Progenitor cell of endocrine pancreas (in vitro differentiated cells): ENCODE results near the gene IFI35. TPM values are rescaled to one million over a fixed set of nuclear protein-coding genes. Genes with fewer than 3 reads are reported as not detected.
A peak's percentile ranks its signal among the peaks of the same experiment; 100 is the strongest.

Source experiments
- DNase-seq: peaks from one replicate; pipeline ENCODE4 v3.0.0; 2021; ENCODE audit warnings: low spot score; ENCODE audit not compliant: unreplicated experiment
- H3K27ac Mint-ChIP-seq: 2 replicates; pipeline ENCODE4 v1.8.0; 2021; ENCODE audit warnings: mild to moderate bottlenecking, moderate library complexity, mixed read lengths
- H3K27me3 Mint-ChIP-seq: 2 replicates; pipeline ENCODE4 v1.8.0; 2021; ENCODE audit warnings: mixed read lengths
- H3K36me3 Mint-ChIP-seq: 2 replicates; pipeline ENCODE4 v1.8.0; 2022; ENCODE audit warnings: mixed read lengths; ENCODE audit not compliant: insufficient read depth
- H3K4me1 Mint-ChIP-seq: 2 replicates; pipeline ENCODE4 v1.8.0; 2021; ENCODE audit warnings: low read depth, mixed read lengths
- H3K4me3 Mint-ChIP-seq: 2 replicates; pipeline ENCODE4 v1.8.0; 2021; ENCODE audit warnings: low read depth, mild to moderate bottlenecking, moderate library complexity, mixed read lengths
- H3K9me3 Mint-ChIP-seq: 2 replicates; pipeline ENCODE4 v1.8.0; 2021; ENCODE audit warnings: low read depth, mixed read lengths
- CTCF ChIP-seq: fragments of 200-600 bp; sonication (generic); IDR thresholded peaks from one replicate; pipeline ENCODE4 v1.5.0; 2021; ENCODE audit warnings: antibody characterized with exemption, mild to moderate bottlenecking; ENCODE audit not compliant: unreplicated experiment
- total RNA-seq: library from RNA; stranded (reverse); gene quantifications from 2 replicates; pipeline ENCODE4 v1.2.1, GENCODE V29; 2021

The IFI35 gene
- total RNA-seq, 1 donor from 2014 or later: 1.6 TPM

- DNase-seq: no peak
- Mint-ChIP-seq H3K4me3 (no peak overlapping the region), H3K9me3 (no peaks in the 10 kb centered on the region), H3K4me1 (peaks cover 9% of the 10 kb centered on the region), H3K27ac (peak overlapping the region; percentile 74), H3K36me3 (peaks cover 14% of the 10 kb centered on the region), H3K27me3 (no peaks in the 10 kb centered on the region)
- TF ChIP-seq CTCF: no peak
These were observed 2.9 kb upstream of the IFI35 start for GRCh38 chr17:43003542-43004172.

- peaks cover 6% of the 10 kb centered on the region for H3K4me1 Mint-ChIP-seq
- no peaks in the 10 kb centered on the region for H3K27me3 Mint-ChIP-seq
- peaks cover 8% of the 10 kb centered on the region for H3K36me3 Mint-ChIP-seq
- peak overlapping the region; percentile 71 for H3K27ac Mint-ChIP-seq
- no peak for DNase-seq
- H3K4me3 Mint-ChIP-seq: no peak overlapping the region
- no peak for TF ChIP-seq CTCF
- H3K9me3 Mint-ChIP-seq: no peaks in the 10 kb centered on the region
These were observed 4.2 kb downstream of the IFI35 start for GRCh38 chr17:43010667-43011308.

GRCh38 chr17:43011728-43012472, 5.3 kb downstream of the IFI35 start:
- Mint-ChIP-seq H3K4me3 (no peak overlapping the region), H3K36me3 (peaks cover 9% of the 10 kb centered on the region), H3K27me3 (no peaks in the 10 kb centered on the region), H3K9me3 (no peaks in the 10 kb centered on the region), H3K4me1 (peaks cover 6% of the 10 kb centered on the region), H3K27ac (peak overlapping the region; percentile 56)
- no peak for TF ChIP-seq CTCF
- DNase-seq: no peak

GRCh38 chr17:43013296-43013695, 6.7 kb downstream of the IFI35 start:
- no peaks in the 10 kb centered on the region for H3K27me3 Mint-ChIP-seq
- no peaks in the 10 kb centered on the region for H3K9me3 Mint-ChIP-seq
- no peak for TF ChIP-seq CTCF
- no peak for DNase-seq
- H3K36me3 Mint-ChIP-seq: peaks cover 13% of the 10 kb centered on the region
- H3K27ac Mint-ChIP-seq: peak overlapping the region; percentile 59
- no peak overlapping the region for H3K4me3 Mint-ChIP-seq
- peaks cover 9% of the 10 kb centered on the region for H3K4me1 Mint-ChIP-seq

- Mint-ChIP-seq H3K9me3 (no peaks in the 10 kb centered on the region), H3K4me1 (peaks cover 15% of the 10 kb centered on the region), H3K27ac (no peak overlapping the region), H3K36me3 (peaks cover 13% of the 10 kb centered on the region), H3K4me3 (no peak overlapping the region), H3K27me3 (no peaks in the 10 kb centered on the region)
- TF ChIP-seq CTCF: no peak
- DNase-seq: no peak
These were observed 7.5 kb downstream of the IFI35 start for GRCh38 chr17:43014020-43014648.
